Hepatic stellate cell (primary cell): ENCODE data around the gene ATP5MC2.
A peak's percentile ranks its signal among the peaks of the same experiment; 100 is the strongest.
"Not testable (repeated sequence)": the region's sequence is repeated elsewhere in the genome, so short reads cannot be mapped to it uniquely, and the experiment has no call there.

ENCODE experiments used
- DNase-seq: peaks from one replicate; pipeline ENCODE4 v3.0.0; 2011; ENCODE audit warnings: low spot score

ATP5MC2 gene

GRCh38 chr12:53694756-53695151 lies 18.9 kb upstream of the ATP5MC2 start:
- DNase-seq: no peak

GRCh38 chr12:53688134-53688533 lies 12.3 kb upstream of the ATP5MC2 start:
- DNase-seq: no peak

- DNase-seq: no peak
These were observed 10.6 kb upstream of the ATP5MC2 start for GRCh38 chr12:53686436-53686835.

- DNase-seq: no peak
These were observed 8.9 kb upstream of the ATP5MC2 start for GRCh38 chr12:53684654-53685220.

GRCh38 chr12:53683983-53684382 lies 8.1 kb upstream of the ATP5MC2 start:
- no peak for DNase-seq

- DNase-seq: no peak
These were observed 7.6 kb upstream of the ATP5MC2 start for GRCh38 chr12:53683494-53683893.

GRCh38 chr12:53680061-53680460 lies 4.2 kb upstream of the ATP5MC2 start:
- not testable (repeated sequence) for DNase-seq

- no peak for DNase-seq
These were observed 1.9 kb upstream of the ATP5MC2 start for GRCh38 chr12:53677800-53678148.

- DNase-seq: peak; percentile 25
These were observed 1.3 kb upstream of the ATP5MC2 start for GRCh38 chr12:53677016-53677799.

GRCh38 chr12:53676656-53677015 lies 753 bp upstream of the ATP5MC2 start:
- peak; percentile 24 for DNase-seq

GRCh38 chr12:53674977-53675700 lies 744 bp downstream of the ATP5MC2 start:
- no peak for DNase-seq

- DNase-seq: no peak
These were observed 4.9 kb downstream of the ATP5MC2 start for GRCh38 chr12:53670971-53671370.

- DNase-seq: no peak
These were observed 5.6 kb downstream of the ATP5MC2 start for GRCh38 chr12:53670308-53670707.

- no peak for DNase-seq
These were observed 8.8 kb downstream of the ATP5MC2 start for GRCh38 chr12:53667080-53667479.

- DNase-seq: no peak
These were observed 10.9 kb downstream of the ATP5MC2 start for GRCh38 chr12:53664936-53665335.

GRCh38 chr12:53664191-53664590 lies 11.7 kb downstream of the ATP5MC2 start:
- DNase-seq: no peak

GRCh38 chr12:53660041-53660440 lies 15.8 kb downstream of the ATP5MC2 start:
- DNase-seq: no peak

- no peak for DNase-seq
These were observed 16.3 kb downstream of the ATP5MC2 start for GRCh38 chr12:53659571-53659981.

GRCh38 chr12:53659011-53659551 lies 16.8 kb downstream of the ATP5MC2 start:
- peak; percentile 30 for DNase-seq

- no peak for DNase-seq
These were observed 18.8 kb downstream of the ATP5MC2 start for GRCh38 chr12:53657041-53657440.

- no peak for DNase-seq
These were observed 22.3 kb downstream of the ATP5MC2 start for GRCh38 chr12:53653595-53653994.

- DNase-seq: no peak
These were observed 23.5 kb downstream of the ATP5MC2 start for GRCh38 chr12:53652366-53652765.

GRCh38 chr12:53651737-53652136 lies 24.1 kb downstream of the ATP5MC2 start:
- DNase-seq: no peak
